Endothelial cell of umbilical vein (primary cell): Measurements from ENCODE around the gene ABHD14A.

Experiments used
- EZH2 ChIP-seq: IDR thresholded peaks from 2 replicates; pipeline ENCODE4 v1.6.1; 2012; ENCODE audit warnings: borderline replicate concordance, low read depth, mild to moderate bottlenecking, moderate library complexity, low read length, inconsistent platforms; ENCODE audit not compliant: severe bottlenecking
- FOS ChIP-seq: IDR thresholded peaks from 2 replicates; pipeline ENCODE4 v1.6.1; 2011; ENCODE audit warnings: mild to moderate bottlenecking, low read length, moderate library complexity, borderline replicate concordance; ENCODE audit not compliant: insufficient read depth
- GATA2 ChIP-seq: IDR thresholded peaks from 2 replicates; pipeline ENCODE4 v1.7.0; 2011; ENCODE audit warnings: low read depth, mild to moderate bottlenecking, moderate library complexity, mixed read lengths, low read length; ENCODE audit not compliant: insufficient read length, insufficient read depth
- JUN ChIP-seq: IDR thresholded peaks from 2 replicates; pipeline ENCODE4 v1.6.1; 2011; ENCODE audit warnings: borderline replicate concordance, low read depth; ENCODE audit not compliant: insufficient read length, insufficient read depth
- MYC ChIP-seq: IDR thresholded peaks from one replicate; pipeline ENCODE4 v1.6.1; 2011; ENCODE audit warnings: mild to moderate bottlenecking, low read depth, low read length
- POLR2A ChIP-seq: IDR thresholded peaks from 2 replicates; pipeline ENCODE4 v1.6.1; 2012; ENCODE audit warnings: low read depth, mild to moderate bottlenecking, control low read depth, low read length
- POLR2AphosphoS5 ChIP-seq: IDR thresholded peaks from 2 replicates; pipeline ENCODE4 v1.6.1; 2012; ENCODE audit warnings: low read depth, mild to moderate bottlenecking, control low read depth, low read length, moderate library complexity; ENCODE audit not compliant: insufficient read depth
- TF ChIP-seq, protein P1 (sequence below), 2 donors: IDR thresholded peaks; 1 replicate in 1 of 2; 2 replicates in 1 of 2; pipeline ENCODE4 v1.5.1; 2011; ENCODE audit warnings: low read length in 2 of 2, mild to moderate bottlenecking in 2 of 2, moderate library complexity in 2 of 2, control low read depth in 1 of 2, inconsistent platforms in 1 of 2, low read depth in 1 of 2; ENCODE audit not compliant: insufficient read depth in 1 of 2; ENCODE audit errors: extremely low read depth in 1 of 2
- TF ChIP-seq, protein P2 (sequence below): IDR thresholded peaks from 2 replicates; pipeline ENCODE4 v1.6.1; 2011; ENCODE audit not compliant: insufficient read depth, insufficient read length

- TF ChIP-seq, protein P1, sequence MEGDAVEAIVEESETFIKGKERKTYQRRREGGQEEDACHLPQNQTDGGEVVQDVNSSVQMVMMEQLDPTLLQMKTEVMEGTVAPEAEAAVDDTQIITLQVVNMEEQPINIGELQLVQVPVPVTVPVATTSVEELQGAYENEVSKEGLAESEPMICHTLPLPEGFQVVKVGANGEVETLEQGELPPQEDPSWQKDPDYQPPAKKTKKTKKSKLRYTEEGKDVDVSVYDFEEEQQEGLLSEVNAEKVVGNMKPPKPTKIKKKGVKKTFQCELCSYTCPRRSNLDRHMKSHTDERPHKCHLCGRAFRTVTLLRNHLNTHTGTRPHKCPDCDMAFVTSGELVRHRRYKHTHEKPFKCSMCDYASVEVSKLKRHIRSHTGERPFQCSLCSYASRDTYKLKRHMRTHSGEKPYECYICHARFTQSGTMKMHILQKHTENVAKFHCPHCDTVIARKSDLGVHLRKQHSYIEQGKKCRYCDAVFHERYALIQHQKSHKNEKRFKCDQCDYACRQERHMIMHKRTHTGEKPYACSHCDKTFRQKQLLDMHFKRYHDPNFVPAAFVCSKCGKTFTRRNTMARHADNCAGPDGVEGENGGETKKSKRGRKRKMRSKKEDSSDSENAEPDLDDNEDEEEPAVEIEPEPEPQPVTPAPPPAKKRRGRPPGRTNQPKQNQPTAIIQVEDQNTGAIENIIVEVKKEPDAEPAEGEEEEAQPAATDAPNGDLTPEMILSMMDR (IDR thresholded peaks at IDR 0.05; ENCODE audit: extremely low read depth in 1 of 2, insufficient read depth in 1 of 2, low read depth in 1 of 2, low read length in 2 of 2) = peak; percentile 24 to 42
- TF ChIP-seq EZH2 (no peak), POLR2A (no peak), POLR2AphosphoS5 (no peak), MYC (no peak), GATA2 (no peak), FOS (no peak), JUN (no peak)
- TF ChIP-seq, protein P2, sequence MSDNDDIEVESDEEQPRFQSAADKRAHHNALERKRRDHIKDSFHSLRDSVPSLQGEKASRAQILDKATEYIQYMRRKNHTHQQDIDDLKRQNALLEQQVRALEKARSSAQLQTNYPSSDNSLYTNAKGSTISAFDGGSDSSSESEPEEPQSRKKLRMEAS = no peak
Observed at GRCh38 chr3:52004163-52004787, 29.4 kb downstream of the ABHD14A start.
